OCI-LY3 (cell line): ENCODE measurements around the gene TRPC4AP.

ENCODE experiments used
- H2AFZ ChIP-seq: fragments of 200-600, 300-600 bp; shearing (Covaris generic); 2 replicates; pipeline ENCODE4 v1.6.0; 2014; ENCODE audit warnings: antibody characterized with exemption, low read depth, low read length
- H3K27ac ChIP-seq: fragments of 200-600, 300-600 bp; sonication (generic); 2 replicates; pipeline ENCODE4 v1.5.1; 2014; ENCODE audit warnings: mild to moderate bottlenecking, low read length, moderate library complexity, mixed read lengths
- H3K27me3 ChIP-seq: fragments of 200-600, 300-600 bp; sonication (generic); 2 replicates; pipeline ENCODE4 v1.6.1; 2014; ENCODE audit warnings: low read depth, low read length, mixed read lengths
- H3K36me3 ChIP-seq: fragments of 200-600, 300-600 bp; sonication (generic); replicated peaks from 2 replicates; pipeline ENCODE3; 2014; ENCODE audit warnings: low read depth, low read length, mixed read lengths
- H3K4me1 ChIP-seq: fragments of 300-600, 200-600 bp; sonication (generic); 2 replicates; pipeline ENCODE4 v1.6.1; 2014; ENCODE audit warnings: low read length, mixed read lengths
- H3K4me2 ChIP-seq: fragments of 200-600, 300-600 bp; sonication (generic); 2 replicates; pipeline ENCODE4 v1.6.1; 2014; ENCODE audit warnings: low read length, mixed read lengths
- H3K4me3 ChIP-seq: fragments of 300-600, 200-600 bp; sonication (generic); 2 replicates; pipeline ENCODE4 v1.5.1; 2014; ENCODE audit warnings: antibody characterized with exemption, mild to moderate bottlenecking, low read length, moderate library complexity
- H3K79me2 ChIP-seq: fragments of 300-600, 200-600 bp; shearing (Covaris generic); 2 replicates; pipeline ENCODE4 v1.6.1; 2014; ENCODE audit warnings: mild to moderate bottlenecking, low read length, mixed read lengths
- H3K9ac ChIP-seq: fragments of 300-600, 200-600 bp; shearing (Covaris generic); 2 replicates; pipeline ENCODE4 v1.6.0; 2014; ENCODE audit warnings: mild to moderate bottlenecking, low read length, moderate library complexity
- H3K9me3 ChIP-seq: fragments of 200-600, 300-600 bp; shearing (Covaris generic); 2 replicates; pipeline ENCODE4 v1.6.1; 2014; ENCODE audit warnings: low read length, mixed read lengths; ENCODE audit not compliant: insufficient read depth
- H4K20me1 ChIP-seq: fragments of 200-600, 300-600 bp; sonication (generic); 2 replicates; pipeline ENCODE4 v1.6.1; 2016; ENCODE audit warnings: low read length, mixed read lengths; ENCODE audit not compliant: insufficient read depth
- EZH2phosphoT487 ChIP-seq: fragments of 200-600 bp; shearing (Covaris generic); IDR thresholded peaks from 2 replicates; pipeline ENCODE4 v1.6.1; 2018; ENCODE audit warnings: antibody characterized with exemption, mixed run types, low read depth
- TF ChIP-seq, protein P1 (sequence below): fragments of 200-600, 300-600 bp; sonication (generic); IDR thresholded peaks from 2 replicates; pipeline ENCODE4 v1.5.1; 2014; ENCODE audit warnings: antibody characterized with exemption, low read length, low read depth

The TRPC4AP gene

DNA sequence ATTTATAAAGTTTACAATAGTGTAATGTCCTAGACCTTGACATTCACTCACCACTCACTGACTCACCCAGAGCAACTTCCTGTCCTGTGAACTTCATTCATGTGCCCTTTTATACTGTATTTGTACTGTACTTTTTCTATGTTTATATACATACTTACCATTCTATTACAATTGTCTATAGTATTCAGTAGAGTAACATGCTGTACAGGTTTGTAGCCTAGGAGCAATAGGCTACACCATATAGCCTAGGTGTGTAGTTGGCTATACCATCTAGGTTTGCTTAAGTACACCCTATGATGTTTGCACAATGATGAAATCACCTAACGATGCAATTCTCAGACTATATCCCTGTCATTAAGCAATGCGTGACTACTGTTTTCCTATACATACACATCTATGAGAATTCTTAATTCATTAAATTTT, 37.1 kb upstream of the TRPC4AP start:
- H3K9ac ChIP-seq: no peak overlapping the region

DNA sequence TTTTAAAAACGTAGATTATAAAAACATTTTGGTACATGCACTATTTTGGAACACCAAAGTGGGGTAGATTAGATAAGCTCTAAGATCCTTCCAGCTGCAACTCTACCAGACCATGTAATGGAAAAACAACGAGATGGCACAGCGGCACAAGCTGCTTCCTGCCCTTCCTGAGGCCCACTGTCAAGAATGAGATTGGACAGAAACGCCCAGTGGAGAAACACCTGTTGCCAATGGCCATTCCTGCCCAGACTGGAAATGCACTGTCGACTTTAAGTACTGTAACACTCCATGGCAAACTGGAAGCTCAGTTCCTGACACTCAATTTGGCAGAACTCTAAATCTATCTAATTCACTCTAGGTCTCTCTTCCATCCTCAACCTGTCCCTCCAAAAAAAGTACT, 33.1 kb upstream of the TRPC4AP start:
- Histone ChIP-seq H3K9ac (no peak overlapping the region), H3K4me2 (no peak overlapping the region), H3K4me1 (no peaks in the 10 kb centered on the region), H3K4me3 (no peak overlapping the region), H3K9me3 (no peaks in the 10 kb centered on the region), H3K79me2 (no peaks in the 10 kb centered on the region), H4K20me1 (no peaks in the 10 kb centered on the region), H3K36me3 (peaks cover 44% of the 10 kb centered on the region), H3K27ac (no peak overlapping the region), H3K27me3 (no peaks in the 10 kb centered on the region), H2AFZ (no peak overlapping the region)
- TF ChIP-seq EZH2phosphoT487: no peak
- TF ChIP-seq, protein P1, sequence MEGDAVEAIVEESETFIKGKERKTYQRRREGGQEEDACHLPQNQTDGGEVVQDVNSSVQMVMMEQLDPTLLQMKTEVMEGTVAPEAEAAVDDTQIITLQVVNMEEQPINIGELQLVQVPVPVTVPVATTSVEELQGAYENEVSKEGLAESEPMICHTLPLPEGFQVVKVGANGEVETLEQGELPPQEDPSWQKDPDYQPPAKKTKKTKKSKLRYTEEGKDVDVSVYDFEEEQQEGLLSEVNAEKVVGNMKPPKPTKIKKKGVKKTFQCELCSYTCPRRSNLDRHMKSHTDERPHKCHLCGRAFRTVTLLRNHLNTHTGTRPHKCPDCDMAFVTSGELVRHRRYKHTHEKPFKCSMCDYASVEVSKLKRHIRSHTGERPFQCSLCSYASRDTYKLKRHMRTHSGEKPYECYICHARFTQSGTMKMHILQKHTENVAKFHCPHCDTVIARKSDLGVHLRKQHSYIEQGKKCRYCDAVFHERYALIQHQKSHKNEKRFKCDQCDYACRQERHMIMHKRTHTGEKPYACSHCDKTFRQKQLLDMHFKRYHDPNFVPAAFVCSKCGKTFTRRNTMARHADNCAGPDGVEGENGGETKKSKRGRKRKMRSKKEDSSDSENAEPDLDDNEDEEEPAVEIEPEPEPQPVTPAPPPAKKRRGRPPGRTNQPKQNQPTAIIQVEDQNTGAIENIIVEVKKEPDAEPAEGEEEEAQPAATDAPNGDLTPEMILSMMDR: no peak

More for the DNA sequence above, 37.1 kb upstream of the TRPC4AP start:
- Histone ChIP-seq H3K4me3 (no peak overlapping the region), H3K4me2 (no peak overlapping the region), H3K36me3 (peaks cover 46% of the 10 kb centered on the region), H3K27ac (no peak overlapping the region), H3K9me3 (no peaks in the 10 kb centered on the region), H3K4me1 (no peaks in the 10 kb centered on the region), H2AFZ (no peak overlapping the region), H3K79me2 (no peaks in the 10 kb centered on the region), H4K20me1 (no peaks in the 10 kb centered on the region), H3K27me3 (no peaks in the 10 kb centered on the region)
- TF ChIP-seq, protein P1: no peak
- no peak for TF ChIP-seq EZH2phosphoT487

DNA sequence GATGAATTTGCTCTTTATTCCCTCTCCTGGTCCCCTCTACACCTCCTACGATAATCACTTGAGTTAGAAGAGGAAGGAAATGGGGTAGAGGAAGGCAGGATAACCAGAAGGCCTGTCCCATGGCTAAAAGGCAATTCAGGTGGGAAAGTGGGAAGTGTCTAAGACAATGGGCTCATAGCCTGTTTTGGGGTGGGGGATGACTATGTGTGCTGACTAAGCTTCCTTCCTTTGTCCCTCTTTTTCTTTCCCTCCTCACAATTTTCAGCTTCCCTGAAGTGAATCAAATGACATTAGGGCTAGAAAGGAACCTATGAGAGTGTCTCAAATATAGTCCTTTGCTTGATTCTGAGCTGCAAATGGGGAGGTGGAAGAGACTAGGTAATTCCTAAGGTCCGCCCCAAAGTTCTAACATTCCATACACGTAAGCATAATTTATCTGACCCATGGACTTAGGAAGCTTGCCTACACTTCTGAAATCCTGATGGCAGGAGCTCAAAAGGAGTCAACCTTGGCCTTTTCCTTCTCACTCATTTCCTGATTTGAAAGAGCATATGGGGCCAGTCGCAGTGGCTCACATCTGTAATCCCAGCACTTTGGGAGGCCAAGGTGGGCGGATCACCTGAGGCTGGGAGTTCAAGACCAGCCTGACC, 30.3 kb upstream of the TRPC4AP start:
- Histone ChIP-seq H3K4me2 (no peak overlapping the region), H3K27me3 (no peaks in the 10 kb centered on the region), H3K36me3 (peaks cover 53% of the 10 kb centered on the region), H3K9ac (no peak overlapping the region), H3K4me1 (no peaks in the 10 kb centered on the region), H2AFZ (no peak overlapping the region), H3K27ac (no peak overlapping the region), H3K4me3 (no peak overlapping the region), H4K20me1 (no peaks in the 10 kb centered on the region), H3K9me3 (no peaks in the 10 kb centered on the region), H3K79me2 (no peaks in the 10 kb centered on the region)
- TF ChIP-seq EZH2phosphoT487: no peak
- TF ChIP-seq, protein P1: no peak

DNA sequence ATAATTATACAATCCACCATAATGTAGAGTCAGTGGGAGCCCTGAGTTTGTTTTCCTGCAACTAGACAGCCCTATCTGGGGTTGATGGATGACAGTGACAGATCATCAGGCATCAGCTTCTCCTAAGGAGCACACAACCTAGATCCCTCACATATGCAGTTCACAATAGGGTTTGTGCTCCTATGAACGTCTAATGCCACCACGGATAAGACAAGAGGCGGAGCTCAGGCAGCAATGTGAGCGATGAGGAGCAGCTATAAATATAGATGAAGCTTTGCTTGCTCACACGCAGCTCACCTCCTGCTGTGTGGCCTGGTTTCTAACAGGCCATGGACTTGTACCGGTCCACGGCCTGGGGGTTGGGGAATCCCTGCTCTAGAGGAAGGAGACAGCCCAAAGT, 28.6 kb upstream of the TRPC4AP start:
- Histone ChIP-seq H2AFZ (no peak overlapping the region), H3K27me3 (no peaks in the 10 kb centered on the region), H4K20me1 (no peaks in the 10 kb centered on the region), H3K36me3 (peaks cover 51% of the 10 kb centered on the region), H3K4me3 (no peak overlapping the region), H3K4me1 (no peaks in the 10 kb centered on the region), H3K79me2 (no peaks in the 10 kb centered on the region), H3K4me2 (no peak overlapping the region), H3K9ac (no peak overlapping the region), H3K9me3 (no peaks in the 10 kb centered on the region), H3K27ac (no peak overlapping the region)
- TF ChIP-seq, protein P1: no peak
- TF ChIP-seq EZH2phosphoT487: no peak
